Thyroid gland (tissue), 4 donors: ENCODE data around the gene SMG6.

Experiments
- CTCF ChIP-seq, 6 experiments: fragments of 200-600 bp in 3 of 6; fragments of 450-650 bp in 3 of 6; sonication (generic) in 3 of 6; IDR thresholded peaks; one replicate each; pipeline ENCODE4 v1.5.1; 2016 to 2019; ENCODE audit warnings: antibody characterized with exemption in 6 of 6, mild to moderate bottlenecking in 2 of 6, inconsistent platforms in 1 of 6, moderate library complexity in 1 of 6
- POLR2A ChIP-seq, 2 donors: fragments of 450-650 bp; IDR thresholded peaks; one replicate each; pipeline ENCODE4 v1.6.1; 2017; ENCODE audit warnings: antibody characterized with exemption in 2 of 2, mild to moderate bottlenecking in 2 of 2, moderate library complexity in 1 of 2

GRCh38 chr17:2312736-2313135 is 9.2 kb upstream of the SMG6 start:
- no peak for TF ChIP-seq CTCF (IDR thresholded peaks at IDR 0.05)
- TF ChIP-seq POLR2A (IDR thresholded peaks at IDR 0.05): no peak
